ENCODE data around the gene ADRA1B. TPM values are rescaled to one million over a fixed set of nuclear protein-coding genes. Genes with fewer than 3 reads are reported as not detected.
A peak's percentile ranks its signal among the peaks of the same experiment; 100 is the strongest.

Gene ADRA1B
- total RNA-seq, 1 experiment from 2014 or later = 25.0 TPM

- peak; percentile 96 for DNase-seq (ENCODE audit: low read depth)
- in situ Hi-C loops (cut with HindIII; ENCODE audit: low pct_unique_long_range_greater_than_20kb, low sequenced_read_pairs) = loop anchor here (25.0 kb wide), 1 partner anchor 475 kb away; no protein-coding TSS in a partner anchor
Observed at GRCh38 chr5:159912033-159912800, 4.1 kb upstream of the ADRA1B start.

GRCh38 chr5:159913048-159913447, 3.2 kb upstream of the ADRA1B start:
- in situ Hi-C loops (cut with HindIII; ENCODE audit: low pct_unique_long_range_greater_than_20kb, low sequenced_read_pairs) = loop anchor here (25.0 kb wide), 1 partner anchor 476 kb away; no protein-coding TSS in a partner anchor

GRCh38 chr5:159913501-159913900, 2.8 kb upstream of the ADRA1B start:
- in situ Hi-C loops (cut with HindIII; ENCODE audit: low pct_unique_long_range_greater_than_20kb, low sequenced_read_pairs) = loop anchor here (25.0 kb wide), 1 partner anchor 476 kb away; no protein-coding TSS in a partner anchor
- DNase-seq (ENCODE audit: low read depth) = no peak

More at GRCh38 chr5:159913048-159913447, 3.2 kb upstream of the ADRA1B start:
- peak; percentile 91 for DNase-seq (ENCODE audit: low read depth)

- peak; percentile 77 for DNase-seq (ENCODE audit: low read depth)
- in situ Hi-C loops (cut with HindIII; ENCODE audit: low pct_unique_long_range_greater_than_20kb, low sequenced_read_pairs) = loop anchor here (25.0 kb wide), 1 partner anchor 480 kb away; no protein-coding TSS in a partner anchor
Observed at GRCh38 chr5:159916841-159917761, 819 bp downstream of the ADRA1B start.

- peak; percentile 82 for DNase-seq (ENCODE audit: low read depth)
- in situ Hi-C loops (cut with HindIII; ENCODE audit: low pct_unique_long_range_greater_than_20kb, low sequenced_read_pairs) = loop anchor here (25.0 kb wide), 1 partner anchor 481 kb away; no protein-coding TSS in a partner anchor
Observed at GRCh38 chr5:159917994-159918393, 1.7 kb downstream of the ADRA1B start.

GRCh38 chr5:159921721-159922120, 5.4 kb downstream of the ADRA1B start:
- no peak for DNase-seq (ENCODE audit: low read depth)
- in situ Hi-C loops (cut with HindIII; ENCODE audit: low pct_unique_long_range_greater_than_20kb, low sequenced_read_pairs) = loop anchor here (25.0 kb wide), 1 partner anchor 484 kb away; no protein-coding TSS in a partner anchor

GRCh38 chr5:159923008-159923407, 6.7 kb downstream of the ADRA1B start:
- in situ Hi-C loops (cut with HindIII; ENCODE audit: low pct_unique_long_range_greater_than_20kb, low sequenced_read_pairs) = loop anchor here (25.0 kb wide), 1 partner anchor 486 kb away; no protein-coding TSS in a partner anchor
- no peak for DNase-seq (ENCODE audit: low read depth)

GRCh38 chr5:159928122-159928909, 12.0 kb downstream of the ADRA1B start:
- DNase-seq (ENCODE audit: low read depth) = peak; percentile 81
- in situ Hi-C loops (cut with HindIII; ENCODE audit: low pct_unique_long_range_greater_than_20kb, low sequenced_read_pairs) = no loop called here

GRCh38 chr5:159929176-159929575, 12.9 kb downstream of the ADRA1B start:
- DNase-seq (ENCODE audit: low read depth) = no peak
- in situ Hi-C loops (cut with HindIII; ENCODE audit: low pct_unique_long_range_greater_than_20kb, low sequenced_read_pairs) = no loop called here

- in situ Hi-C loops (cut with HindIII; ENCODE audit: low pct_unique_long_range_greater_than_20kb, low sequenced_read_pairs) = no loop called here
- DNase-seq (ENCODE audit: low read depth) = no peak
Observed at GRCh38 chr5:159933531-159934485, 17.5 kb downstream of the ADRA1B start.

- DNase-seq (ENCODE audit: low read depth) = no peak
- in situ Hi-C loops (cut with HindIII; ENCODE audit: low pct_unique_long_range_greater_than_20kb, low sequenced_read_pairs) = no loop called here
Observed at GRCh38 chr5:159935946-159936345, 19.7 kb downstream of the ADRA1B start.

- in situ Hi-C loops (cut with HindIII; ENCODE audit: low pct_unique_long_range_greater_than_20kb, low sequenced_read_pairs) = no loop called here
- no peak for DNase-seq (ENCODE audit: low read depth)
Observed at GRCh38 chr5:159936686-159937329, 20.5 kb downstream of the ADRA1B start.

GRCh38 chr5:159937580-159937979, 21.3 kb downstream of the ADRA1B start:
- in situ Hi-C loops (cut with HindIII; ENCODE audit: low pct_unique_long_range_greater_than_20kb, low sequenced_read_pairs) = no loop called here
- DNase-seq (ENCODE audit: low read depth) = no peak

- DNase-seq (ENCODE audit: low read depth) = no peak
- in situ Hi-C loops (cut with HindIII; ENCODE audit: low pct_unique_long_range_greater_than_20kb, low sequenced_read_pairs) = no loop called here
Observed at GRCh38 chr5:159943326-159943725, 27.0 kb downstream of the ADRA1B start.

- peak; percentile 45 for DNase-seq (ENCODE audit: low read depth)
- in situ Hi-C loops (cut with HindIII; ENCODE audit: low pct_unique_long_range_greater_than_20kb, low sequenced_read_pairs) = no loop called here
Observed at GRCh38 chr5:159944056-159944600, 27.8 kb downstream of the ADRA1B start.

- DNase-seq (ENCODE audit: low read depth) = no peak
- in situ Hi-C loops (cut with HindIII; ENCODE audit: low pct_unique_long_range_greater_than_20kb, low sequenced_read_pairs) = no loop called here
Observed at GRCh38 chr5:159945359-159945758, 29.1 kb downstream of the ADRA1B start.

All from Caki2 (cell line).